ENCODE results near the gene CCNK.
A peak's percentile ranks its signal among the peaks of the same experiment; 100 is the strongest.

The CCNK gene

GRCh38 chr14:99480917-99481744, at the start of gene CCNK:
CCNK (plus strand) TSS chr14:99481409; CDS start chr14:99492678, 11,269 bp downstream.
- DNase-seq (ENCODE audit: low read depth in 2 of 2) = peak; percentile 100

GRCh38 chr14:99431986-99432385, 49.2 kb upstream of the CCNK start:
- DNase-seq (ENCODE audit: low read depth in 2 of 2) = no peak

- DNase-seq (ENCODE audit: low read depth in 2 of 2) = no peak
These were observed 48.7 kb upstream of the CCNK start for GRCh38 chr14:99432485-99432884.

- DNase-seq (ENCODE audit: low read depth in 2 of 2) = no peak
These were observed 45.9 kb upstream of the CCNK start for GRCh38 chr14:99435327-99435726.

GRCh38 chr14:99436247-99437180, 44.7 kb upstream of the CCNK start:
- no peak for DNase-seq (ENCODE audit: low read depth in 2 of 2)

GRCh38 chr14:99437706-99438105, 43.5 kb upstream of the CCNK start:
- no peak for DNase-seq (ENCODE audit: low read depth in 2 of 2)

GRCh38 chr14:99440278-99440677, 40.9 kb upstream of the CCNK start:
- DNase-seq (ENCODE audit: low read depth in 2 of 2) = no peak

- DNase-seq (ENCODE audit: low read depth in 2 of 2) = no peak
These were observed 39.9 kb upstream of the CCNK start for GRCh38 chr14:99441157-99441870.

- DNase-seq (ENCODE audit: low read depth in 2 of 2) = no peak
These were observed 39.3 kb upstream of the CCNK start for GRCh38 chr14:99441918-99442317.

GRCh38 chr14:99445931-99446330, 35.3 kb upstream of the CCNK start:
- no peak for DNase-seq (ENCODE audit: low read depth in 2 of 2)

- no peak for DNase-seq (ENCODE audit: low read depth in 2 of 2)
These were observed 33.5 kb upstream of the CCNK start for GRCh38 chr14:99447739-99448138.

GRCh38 chr14:99450266-99450665, 30.9 kb upstream of the CCNK start:
- no peak for DNase-seq (ENCODE audit: low read depth in 2 of 2)

GRCh38 chr14:99451234-99451633, 30.0 kb upstream of the CCNK start:
- no peak for DNase-seq (ENCODE audit: low read depth in 2 of 2)

- DNase-seq (ENCODE audit: low read depth in 2 of 2) = no peak
These were observed 28.2 kb upstream of the CCNK start for GRCh38 chr14:99452968-99453367.

- DNase-seq (ENCODE audit: low read depth in 2 of 2) = no peak
These were observed 27.0 kb upstream of the CCNK start for GRCh38 chr14:99454246-99454645.

- DNase-seq (ENCODE audit: low read depth in 2 of 2) = no peak
These were observed 21.6 kb upstream of the CCNK start for GRCh38 chr14:99459481-99460100.

GRCh38 chr14:99460793-99461192, 20.4 kb upstream of the CCNK start:
- no peak for DNase-seq (ENCODE audit: low read depth in 2 of 2)

- no peak for DNase-seq (ENCODE audit: low read depth in 2 of 2)
These were observed 19.7 kb upstream of the CCNK start for GRCh38 chr14:99461411-99462085.

GRCh38 chr14:99462210-99462609, 19.0 kb upstream of the CCNK start:
- DNase-seq (ENCODE audit: low read depth in 2 of 2) = no peak

- DNase-seq (ENCODE audit: low read depth in 2 of 2) = no peak
These were observed 17.2 kb upstream of the CCNK start for GRCh38 chr14:99463974-99464373.

- DNase-seq (ENCODE audit: low read depth in 2 of 2) = no peak
These were observed 15.9 kb upstream of the CCNK start for GRCh38 chr14:99465288-99465687.

Measured in stimulated activated CD4-positive, alpha-beta T cell treated with anti-CD3 and anti-CD28 coated beads, Interleukin-12 subunit alpha, Interleukin-12 subunit beta, amount 100 ng/mL, for 24 hours (primary cell).